NCI-H446 (cell line): ENCODE measurements around the gene PDZD8.
"Not testable (repeated sequence)": the region's sequence is repeated elsewhere in the genome, so short reads cannot be mapped to it uniquely, and the experiment has no call there.

Experiments used
- DNase-seq, 2 experiments: peaks; one replicate each; lab custom pipeline; 2025; lab: John Stamatoyannopoulos, UW

Gene PDZD8

GRCh38 chr10:117255835-117256460 is 119.3 kb downstream of the PDZD8 start:
- no peak for DNase-seq

DNA sequence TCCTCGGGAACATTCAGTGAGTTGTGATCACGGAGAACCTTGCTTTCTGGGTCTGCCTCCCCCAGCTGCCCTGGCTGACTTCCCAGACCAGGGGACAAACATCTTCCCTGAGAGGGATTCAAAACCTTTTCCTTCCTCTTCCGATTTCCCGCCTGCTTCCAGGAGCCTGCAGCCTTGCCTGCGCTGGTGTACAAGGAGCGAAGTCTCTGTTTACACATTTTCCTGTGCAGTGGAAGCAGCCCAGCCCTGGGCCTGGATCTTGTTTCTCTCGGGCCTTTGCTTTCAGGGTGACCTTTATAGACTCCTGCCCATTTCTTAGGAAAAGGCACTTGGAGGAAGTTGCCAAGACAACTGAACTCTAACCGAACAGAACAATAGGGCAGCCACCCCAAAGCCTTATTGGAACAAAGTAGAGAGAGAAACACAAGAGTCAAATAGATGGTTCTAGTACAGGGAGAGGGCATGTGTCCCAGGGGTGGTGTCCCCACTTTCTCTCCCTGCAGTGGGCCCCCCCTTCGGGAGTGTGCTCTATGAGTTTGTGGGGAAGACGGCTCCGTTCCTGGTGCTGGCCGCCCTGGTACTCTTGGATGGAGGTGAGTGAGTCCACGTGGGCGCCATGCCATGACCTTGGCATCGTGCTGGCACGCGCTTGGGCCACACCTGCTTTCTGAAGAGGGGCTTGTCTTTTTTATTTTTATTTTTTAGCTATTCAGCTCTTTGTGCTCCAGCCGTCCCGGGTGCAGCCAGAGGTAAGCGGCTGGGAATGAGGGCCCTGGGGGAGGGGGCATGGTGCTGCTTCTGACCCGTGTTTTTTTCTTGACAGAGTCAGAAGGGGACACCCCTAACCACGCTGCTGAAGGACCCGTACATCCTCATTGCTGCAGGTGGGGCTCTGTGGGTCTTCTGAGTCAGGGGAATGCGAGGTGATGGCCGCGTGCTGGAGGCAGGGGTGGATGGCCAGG is 120.2 kb downstream of the PDZD8 start:
- no peak for DNase-seq

DNA sequence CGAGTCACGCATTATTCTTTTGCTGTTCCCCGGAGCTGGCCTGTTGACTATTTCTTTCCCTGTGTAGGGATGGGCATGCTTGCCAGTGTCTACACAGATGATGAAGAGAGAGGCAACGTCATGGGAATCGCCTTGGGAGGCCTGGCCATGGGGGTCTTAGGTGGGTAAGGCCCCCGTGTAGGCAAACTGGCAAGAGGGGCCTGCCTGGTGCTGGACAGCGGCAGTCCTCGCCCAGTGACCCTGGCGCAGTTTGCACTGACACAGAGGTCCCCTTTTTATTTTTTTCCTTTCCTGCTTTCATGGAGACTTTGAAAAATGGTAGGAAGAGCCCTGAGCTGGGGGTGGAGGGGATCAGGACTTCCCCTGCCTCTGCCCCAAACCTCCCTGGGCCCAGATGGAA is 120.9 kb downstream of the PDZD8 start:
- no peak for DNase-seq

DNA sequence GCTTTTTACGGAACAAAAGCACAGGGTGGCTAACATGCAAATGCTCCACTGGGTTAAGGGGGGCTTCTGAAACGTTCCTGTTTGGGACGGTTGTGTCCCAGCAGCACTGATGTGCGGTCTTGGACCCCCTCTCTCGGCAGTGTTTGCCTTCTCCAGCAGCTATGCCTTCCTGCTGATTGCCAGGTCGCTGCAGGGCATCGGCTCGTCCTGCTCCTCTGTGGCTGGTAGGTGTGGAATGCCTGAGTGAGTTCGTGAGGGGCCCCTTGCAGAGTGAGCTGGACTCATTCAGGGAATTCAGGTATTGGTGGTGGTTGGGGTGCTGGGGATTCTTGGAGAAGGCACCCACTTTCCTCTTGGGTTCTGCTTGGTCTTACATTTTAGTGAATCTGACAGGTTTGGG is 121.3 kb downstream of the PDZD8 start:
- no peak for DNase-seq

GRCh38 chr10:117250411-117250810 is 124.8 kb downstream of the PDZD8 start:
- DNase-seq = no peak

GRCh38 chr10:117249493-117250093 is 125.6 kb downstream of the PDZD8 start:
- no peak for DNase-seq

- DNase-seq = no peak
Observed at GRCh38 chr10:117248750-117249465, 126.3 kb downstream of the PDZD8 start.

DNA sequence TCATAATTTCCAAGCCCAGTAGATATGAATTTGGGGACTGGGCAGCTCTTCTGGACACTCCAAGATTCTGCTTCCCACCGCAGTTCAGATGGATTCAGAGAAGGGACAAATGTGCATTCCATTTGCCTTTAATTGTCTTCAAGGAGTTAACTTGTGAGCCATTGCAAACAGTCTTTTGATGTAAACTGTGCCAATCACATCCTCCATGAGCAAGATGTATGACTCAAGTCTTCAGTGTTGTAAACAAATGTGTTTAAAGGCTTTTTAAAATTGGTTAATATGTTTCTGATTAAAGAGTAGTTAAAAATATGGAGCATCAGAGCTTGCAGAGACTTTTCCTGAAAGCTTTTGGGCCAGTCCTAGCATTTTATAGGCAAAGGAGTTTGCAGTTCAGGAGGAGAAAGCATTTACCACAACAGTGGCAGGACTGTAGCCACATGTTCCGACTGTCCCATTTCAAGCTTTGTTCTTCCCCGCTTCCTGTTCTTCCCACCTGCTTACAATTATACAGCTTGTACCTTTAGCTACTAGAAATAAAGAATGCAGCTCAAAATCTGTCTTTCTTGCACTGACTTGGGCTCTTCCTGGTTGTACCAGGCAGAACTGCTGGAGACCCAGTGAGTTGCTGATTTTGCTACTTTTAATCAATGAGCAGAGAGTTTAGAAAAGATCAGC is 128.1 kb downstream of the PDZD8 start:
- no peak for DNase-seq

DNA sequence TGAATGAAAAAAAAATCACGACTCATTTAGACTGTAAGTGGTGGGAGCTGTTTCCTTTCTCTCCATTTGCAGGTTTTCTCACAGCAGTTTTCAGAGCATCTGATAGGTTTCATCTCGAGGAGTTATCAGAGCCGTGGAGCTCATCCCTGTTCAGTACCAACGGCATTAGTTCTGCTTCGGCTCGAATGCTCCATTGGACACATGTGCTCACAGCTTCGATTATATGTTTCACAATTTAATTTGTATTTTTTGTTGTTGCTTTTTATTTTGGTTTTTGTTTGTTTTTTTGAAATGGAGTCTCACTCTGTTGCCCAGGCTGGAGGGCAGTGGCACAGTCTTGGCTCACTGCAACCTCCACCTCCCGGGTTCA is 132.8 kb downstream of the PDZD8 start:
- DNase-seq = no peak

GRCh38 chr10:117241541-117242462 is 133.4 kb downstream of the PDZD8 start:
- DNase-seq = no peak

DNA sequence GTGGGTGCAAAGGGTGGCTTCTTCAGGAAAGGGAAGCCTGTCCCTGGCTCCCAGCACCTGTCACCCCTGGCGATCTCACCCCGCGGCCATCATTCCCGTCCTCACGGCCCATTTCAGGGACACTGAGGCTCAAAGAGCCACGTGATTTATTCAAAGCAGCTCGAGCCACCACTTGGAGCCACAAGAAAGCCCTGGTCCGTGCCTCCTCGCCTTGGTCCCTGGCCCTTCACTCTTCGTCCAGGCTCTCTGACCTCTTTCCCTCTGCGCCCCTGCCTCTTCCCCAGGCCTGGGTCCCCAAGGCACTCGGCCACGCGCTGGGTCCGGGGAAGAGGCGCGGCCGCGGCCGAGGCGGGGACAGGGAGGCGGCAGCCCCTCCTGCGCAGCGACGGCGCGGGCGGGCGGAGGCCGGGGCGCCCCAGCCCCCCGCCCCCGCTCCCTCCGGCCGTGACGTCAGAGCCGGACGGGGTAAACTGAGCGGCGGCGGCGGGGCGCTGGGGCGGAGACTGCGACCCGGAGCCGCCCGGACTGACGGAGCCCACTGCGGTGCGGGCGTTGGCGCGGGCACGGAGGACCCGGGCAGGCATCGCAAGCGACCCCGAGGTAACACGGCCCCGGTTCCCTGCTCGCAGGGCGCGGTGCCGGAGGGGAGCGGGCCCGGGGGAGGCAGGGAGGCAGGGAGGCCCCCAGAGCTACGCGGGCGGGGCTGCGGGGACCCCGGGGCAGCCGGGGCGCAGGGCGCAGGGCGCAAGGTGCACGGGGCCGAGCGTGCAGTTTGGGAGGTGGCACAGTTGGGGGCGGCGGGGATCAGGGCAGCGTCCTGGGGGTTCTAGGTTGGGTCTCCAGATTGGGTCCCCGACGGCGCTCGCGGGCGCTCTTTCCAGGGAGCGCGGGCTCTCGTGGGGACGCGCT is 134.4 kb downstream of the PDZD8 start, which contains the start of gene SLC18A2:
Gene SLC18A2, plus strand, starts transcription at position 494 of the 909 bp plus-strand sequence. CDS start 580 bp downstream, outside the sequence.
- DNase-seq = no peak

DNA sequence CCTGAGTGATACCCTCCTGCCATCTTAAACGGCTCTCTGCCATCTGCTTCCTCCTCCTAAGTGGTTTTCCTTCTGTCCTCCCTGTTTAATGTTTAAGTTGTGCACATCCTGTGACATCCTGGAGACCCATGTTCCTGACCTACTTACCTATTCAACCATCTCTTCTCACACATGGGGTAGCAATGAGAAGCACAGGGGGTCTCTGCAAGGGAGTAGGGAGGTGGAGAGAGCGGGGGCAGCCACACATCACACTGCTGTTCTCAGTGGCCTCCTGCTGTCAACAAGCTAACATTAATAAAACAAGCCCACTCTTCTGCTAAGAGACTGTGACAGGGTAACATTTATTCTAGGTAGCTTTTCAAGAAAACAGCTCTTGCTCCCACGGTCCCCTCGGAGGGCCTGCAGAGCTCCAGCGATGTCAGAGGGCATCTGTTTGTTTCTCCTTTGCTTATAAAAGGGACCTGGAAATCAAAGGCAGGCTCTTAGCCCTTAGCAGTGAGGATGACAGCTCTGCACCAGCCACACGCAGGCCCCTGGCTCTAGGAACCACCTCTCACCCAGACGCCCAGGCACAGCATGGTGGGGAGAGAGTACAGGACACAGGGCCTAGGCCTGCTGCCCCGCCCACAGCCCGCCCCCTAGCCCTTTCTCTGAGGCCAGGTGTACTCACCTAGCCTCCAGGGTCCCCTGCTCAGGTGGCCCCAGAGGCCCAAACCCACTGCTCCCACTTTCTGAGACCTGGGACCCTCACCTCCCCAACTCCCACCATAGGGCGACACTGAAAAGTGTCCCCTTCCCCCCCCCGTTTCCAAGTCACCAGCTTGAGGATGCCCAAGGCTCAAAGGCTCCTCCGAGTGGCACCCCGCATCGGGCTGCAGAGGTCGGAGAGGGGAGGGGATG is 135.3 kb downstream of the PDZD8 start:
- DNase-seq = no peak

GRCh38 chr10:117239051-117239450 is 136.2 kb downstream of the PDZD8 start:
- no peak for DNase-seq

DNA sequence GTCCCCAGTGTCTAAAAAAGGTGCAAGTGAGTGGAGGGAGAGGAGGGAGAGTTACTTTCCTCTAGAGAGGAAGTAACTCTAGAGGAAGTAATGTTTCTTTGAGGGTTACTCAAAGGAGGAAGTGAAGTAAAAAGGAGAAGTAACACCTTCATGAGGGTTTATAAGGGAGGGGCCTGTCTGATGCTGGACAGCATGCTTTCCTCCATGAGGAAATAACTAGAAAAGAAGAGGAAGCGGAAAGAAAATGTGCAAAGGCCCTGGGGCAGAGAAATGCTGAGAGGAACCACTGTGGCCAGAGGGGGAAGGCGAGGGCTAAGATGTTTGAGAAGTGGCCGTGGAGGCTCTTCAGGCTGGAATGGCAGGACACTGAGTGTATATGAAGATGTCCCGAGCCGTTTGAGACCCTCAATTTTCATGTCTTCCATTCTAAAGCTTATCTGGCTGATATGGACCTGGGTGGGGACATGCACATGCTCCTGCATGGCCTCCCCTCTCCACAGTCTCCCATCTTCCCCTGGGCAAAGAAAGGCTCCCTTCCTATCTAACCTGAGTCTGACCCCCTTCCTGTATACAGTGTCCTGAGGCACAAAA is 137.7 kb downstream of the PDZD8 start:
- no peak for DNase-seq

DNA sequence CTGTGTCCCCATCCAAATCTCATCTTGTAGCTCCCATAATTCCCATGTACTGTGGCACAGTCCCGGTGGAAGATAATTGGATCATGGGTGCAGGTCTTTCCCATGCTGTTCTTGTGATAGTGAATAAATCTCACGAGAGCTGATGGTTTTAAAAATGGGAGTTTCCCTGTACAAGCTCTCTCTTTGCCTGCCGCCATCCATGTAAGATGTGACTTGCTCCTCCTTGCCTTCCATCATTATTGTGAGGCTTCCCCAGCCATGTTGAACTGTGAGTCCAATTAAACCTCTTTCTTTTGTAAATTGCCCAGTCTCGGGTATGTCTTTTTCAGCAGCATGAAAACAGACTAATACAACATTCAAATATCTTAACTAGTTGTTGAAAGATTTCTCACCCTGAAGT is 145.1 kb downstream of the PDZD8 start:
- not testable (repeated sequence) for DNase-seq

DNA sequence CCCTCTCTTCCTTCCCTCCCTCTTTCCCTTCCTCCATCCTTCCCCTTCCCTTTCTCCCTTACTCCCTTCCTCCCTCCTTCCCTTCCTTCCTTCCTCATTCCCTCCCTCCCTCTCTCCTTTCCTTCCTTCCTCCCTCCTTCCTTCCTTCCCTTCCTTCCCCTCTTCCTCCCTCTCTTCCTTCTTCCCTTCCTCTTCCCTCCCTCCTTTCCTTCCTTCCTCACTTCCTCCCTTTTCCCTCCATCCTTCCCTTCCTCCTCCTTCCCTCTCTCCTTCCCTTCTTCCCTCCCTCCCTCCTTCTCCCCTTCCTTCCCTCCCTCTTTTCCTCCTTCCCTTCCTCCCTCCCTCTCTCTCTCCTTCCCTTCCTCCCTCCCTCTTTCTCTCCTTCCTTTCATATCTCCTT is 147.0 kb downstream of the PDZD8 start:
- no peak for DNase-seq
